Measurements from ENCODE around the gene LAMB3. TPM values are rescaled to one million over a fixed set of nuclear protein-coding genes. Genes with fewer than 3 reads are reported as not detected.

Gene LAMB3
- total RNA-seq, 1 experiment from 2014 or later, result 0.28 TPM

DNA sequence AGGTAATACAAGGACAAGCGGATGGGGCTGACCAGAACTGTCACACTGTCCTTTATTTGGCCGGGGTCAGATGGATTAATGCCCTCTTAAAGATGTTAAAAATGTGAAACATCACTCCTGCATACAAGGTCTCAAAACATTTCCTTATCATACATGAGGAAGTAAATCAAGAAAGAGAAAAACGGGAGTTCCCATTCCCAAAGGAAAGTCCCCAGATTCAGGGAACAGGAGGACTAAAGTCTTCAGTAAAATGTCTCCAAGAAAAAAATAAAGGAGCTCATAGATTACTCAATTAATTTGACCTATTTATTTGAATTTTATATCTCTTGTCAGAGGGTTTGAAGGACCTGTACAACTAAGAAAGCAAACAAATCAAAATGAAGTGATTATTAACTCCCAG, 39.0 kb upstream of the LAMB3 start:
- TF ChIP-seq, protein P1, sequence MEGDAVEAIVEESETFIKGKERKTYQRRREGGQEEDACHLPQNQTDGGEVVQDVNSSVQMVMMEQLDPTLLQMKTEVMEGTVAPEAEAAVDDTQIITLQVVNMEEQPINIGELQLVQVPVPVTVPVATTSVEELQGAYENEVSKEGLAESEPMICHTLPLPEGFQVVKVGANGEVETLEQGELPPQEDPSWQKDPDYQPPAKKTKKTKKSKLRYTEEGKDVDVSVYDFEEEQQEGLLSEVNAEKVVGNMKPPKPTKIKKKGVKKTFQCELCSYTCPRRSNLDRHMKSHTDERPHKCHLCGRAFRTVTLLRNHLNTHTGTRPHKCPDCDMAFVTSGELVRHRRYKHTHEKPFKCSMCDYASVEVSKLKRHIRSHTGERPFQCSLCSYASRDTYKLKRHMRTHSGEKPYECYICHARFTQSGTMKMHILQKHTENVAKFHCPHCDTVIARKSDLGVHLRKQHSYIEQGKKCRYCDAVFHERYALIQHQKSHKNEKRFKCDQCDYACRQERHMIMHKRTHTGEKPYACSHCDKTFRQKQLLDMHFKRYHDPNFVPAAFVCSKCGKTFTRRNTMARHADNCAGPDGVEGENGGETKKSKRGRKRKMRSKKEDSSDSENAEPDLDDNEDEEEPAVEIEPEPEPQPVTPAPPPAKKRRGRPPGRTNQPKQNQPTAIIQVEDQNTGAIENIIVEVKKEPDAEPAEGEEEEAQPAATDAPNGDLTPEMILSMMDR (conservative IDR thresholded peaks at IDR 0.05), result no peak
- H2BK20ac ChIP-seq (ENCODE audit: low read depth, low read length, poor library complexity, severe bottlenecking), result no peak overlapping the region
- no peak overlapping the region for H3K4ac ChIP-seq (ENCODE audit: low read depth, low read length)
- H2AFZ ChIP-seq (ENCODE audit: low read length), result no peak overlapping the region
- no peak overlapping the region for H3K27ac Mint-ChIP-seq
- H3K4me1 ChIP-seq (ENCODE audit: insufficient read depth, low read length), result no peaks in the 10 kb centered on the region
- H2BK120ac ChIP-seq (ENCODE audit: low read depth, low read length, poor library complexity, severe bottlenecking), result no peak overlapping the region
- no peak overlapping the region for H2BK12ac ChIP-seq (ENCODE audit: insufficient read length, low read depth, low read length)
- H2BK5ac ChIP-seq (ENCODE audit: insufficient read length, low read length), result no peak overlapping the region
- H3K23ac ChIP-seq (ENCODE audit: insufficient read length, low read depth, low read length), result no peak overlapping the region
- no peak overlapping the region for H3K9ac ChIP-seq (ENCODE audit: extremely low read depth, insufficient read length, low read length)
- H4K91ac ChIP-seq (ENCODE audit: insufficient read length, low read depth, low read length), result no peak overlapping the region
- H3K4me1 Mint-ChIP-seq, result peaks cover 0 to 4% of the 10 kb centered on the region in 2 experiments; a peak in 2 of 4 replicates
- H3K9me3 Mint-ChIP-seq, result no peaks in the 10 kb centered on the region
- H3T11ph ChIP-seq (ENCODE audit: low read length), result no peak overlapping the region
- no peak for DNase-seq
- H2AK5ac ChIP-seq (ENCODE audit: insufficient read length, low read length), result no peak overlapping the region
- no peak overlapping the region for H3K56ac ChIP-seq (ENCODE audit: insufficient read length, low read depth, low read length)
- H3K79me2 ChIP-seq (ENCODE audit: insufficient read depth, low read length), result no peaks in the 10 kb centered on the region
- no peaks in the 10 kb centered on the region for H4K20me1 ChIP-seq (ENCODE audit: control insufficient read depth, insufficient read depth, insufficient read length)
- no CpG with 5 or more reads among the region's 3 CpGs for WGBS (ENCODE audit: extremely low coverage, insufficient read length, low lambda C conversion rate)
- no peak overlapping the region for H3K27ac ChIP-seq (ENCODE audit: insufficient read length, low read depth, low read length)
- no peak overlapping the region for H3K4me2 ChIP-seq (ENCODE audit: insufficient read depth, insufficient read length, low read length)
- no peak overlapping the region for H4K8ac ChIP-seq (replicated peaks; ENCODE audit: insufficient read length, low read depth, low read length)
- H3K18ac ChIP-seq (ENCODE audit: insufficient read length, low read depth, low read length), result no peak overlapping the region
- H2BK15ac ChIP-seq (ENCODE audit: low read depth, low read length), result no peak overlapping the region
- no peaks in the 10 kb centered on the region for H3K79me1 ChIP-seq (ENCODE audit: insufficient read depth, low read depth, low read length, poor library complexity, severe bottlenecking)
- H3K4me3 Mint-ChIP-seq, result no peak overlapping the region
- H3K9me3 ChIP-seq (ENCODE audit: control insufficient read depth, low read depth, low read length), result no peaks in the 10 kb centered on the region
- no peaks in the 10 kb centered on the region for H3K36me3 Mint-ChIP-seq (ENCODE audit: insufficient read depth in 1 of 3, low read depth in 3 of 3)
- no peaks in the 10 kb centered on the region; the same call in 1 of the 2 replicates for H3K27me3 ChIP-seq (ENCODE audit: insufficient read depth, low read length)
- H3K23me2 ChIP-seq (ENCODE audit: insufficient read length, low read depth, low read length, poor library complexity, severe bottlenecking), result no peaks in the 10 kb centered on the region
- H3K14ac ChIP-seq (ENCODE audit: insufficient read depth, low read length), result no peak overlapping the region
- H4K5ac ChIP-seq (ENCODE audit: insufficient read length, low read depth, low read length), result no peak overlapping the region
- peaks cover 23% of the 10 kb centered on the region for H3K27me3 Mint-ChIP-seq (ENCODE audit: low read depth)
